SK-N-SH treated with all-trans-retinoic acid at 6 μM for 48 hours (cell line): Measurements from ENCODE around the gene MATN4.

Experiments
- POU6F1 ChIP-seq: fragments of 250-450 bp; sonication (Bioruptor Pico); IDR thresholded peaks from 2 replicates; pipeline ENCODE4 v1.8.0; 2021; ENCODE audit warnings: low read depth, mild to moderate bottlenecking, moderate library complexity, borderline replicate concordance
- PPARA ChIP-seq: fragments of 250-450 bp; sonication (Bioruptor Pico); IDR thresholded peaks from 2 replicates; pipeline ENCODE4 v1.5.0; 2020; ENCODE audit warnings: mild to moderate bottlenecking, borderline replicate concordance
- ZC3H10 ChIP-seq: fragments of 250-450 bp; sonication (Bioruptor Pico); IDR thresholded peaks from 2 replicates; pipeline ENCODE4 v1.5.1; 2021; ENCODE audit warnings: mild to moderate bottlenecking, moderate library complexity

GRCh38 chr20:45307076-45307640 lies 941 bp downstream of the MATN4 start:
- TF ChIP-seq ZC3H10 (CRISPR knock-in tag) (no peak), POU6F1 (no peak), PPARA (CRISPR knock-in tag) (no peak)
